GM18499 (cell line): Measurements from ENCODE around the gene PRKN.
A peak's percentile ranks its signal among the peaks of the same experiment; 100 is the strongest.

Source experiments
- ATAC-seq: cut with Tn5 transposase; IDR thresholded peaks from one replicate; pipeline ENCODE4 v1.9.1; 2021; ENCODE audit warnings: moderate number of reproducible peaks; ENCODE audit not compliant: insufficient read depth, unreplicated experiment

PRKN gene

GRCh38 chr6:161405418-161405817, 1322.1 kb downstream of the PRKN start:
- ATAC-seq: no peak

- no peak for ATAC-seq
Observed at GRCh38 chr6:161403717-161404116, 1323.8 kb downstream of the PRKN start.

GRCh38 chr6:161401587-161402309, 1325.8 kb downstream of the PRKN start:
- ATAC-seq: no peak

- ATAC-seq: no peak
Observed at GRCh38 chr6:161400671-161401070, 1326.9 kb downstream of the PRKN start.

- ATAC-seq: no peak
Observed at GRCh38 chr6:161396539-161396938, 1331.0 kb downstream of the PRKN start.

- no peak for ATAC-seq
Observed at GRCh38 chr6:161395716-161396231, 1331.8 kb downstream of the PRKN start.

- ATAC-seq: no peak
Observed at GRCh38 chr6:161394437-161394836, 1333.1 kb downstream of the PRKN start.

GRCh38 chr6:161393839-161394364, 1333.7 kb downstream of the PRKN start:
- peak; percentile 99 for ATAC-seq

- ATAC-seq: no peak
Observed at GRCh38 chr6:161393292-161393691, 1334.3 kb downstream of the PRKN start.

GRCh38 chr6:161389756-161390155, 1337.8 kb downstream of the PRKN start:
- ATAC-seq: no peak

- ATAC-seq: no peak
Observed at GRCh38 chr6:161383951-161384350, 1343.6 kb downstream of the PRKN start.

- no peak for ATAC-seq
Observed at GRCh38 chr6:161379834-161380582, 1347.6 kb downstream of the PRKN start.

- no peak for ATAC-seq
Observed at GRCh38 chr6:161378115-161378514, 1349.5 kb downstream of the PRKN start.

GRCh38 chr6:161377116-161377515, 1350.5 kb downstream of the PRKN start:
- no peak for ATAC-seq

GRCh38 chr6:161376367-161376766, 1351.2 kb downstream of the PRKN start:
- no peak for ATAC-seq

- no peak for ATAC-seq
Observed at GRCh38 chr6:161374971-161375873, 1352.3 kb downstream of the PRKN start.

- ATAC-seq: no peak
Observed at GRCh38 chr6:161373905-161374451, 1353.6 kb downstream of the PRKN start.

GRCh38 chr6:161372422-161372793, 1355.2 kb downstream of the PRKN start:
- no peak for ATAC-seq

- peak; percentile 86 for ATAC-seq
Observed at GRCh38 chr6:161370880-161371279, 1356.7 kb downstream of the PRKN start.

- ATAC-seq: no peak
Observed at GRCh38 chr6:161369339-161369738, 1358.2 kb downstream of the PRKN start.
